ENCODE measurements around the gene S1PR2.
A peak's percentile ranks its signal among the peaks of the same experiment; 100 is the strongest.

DNA sequence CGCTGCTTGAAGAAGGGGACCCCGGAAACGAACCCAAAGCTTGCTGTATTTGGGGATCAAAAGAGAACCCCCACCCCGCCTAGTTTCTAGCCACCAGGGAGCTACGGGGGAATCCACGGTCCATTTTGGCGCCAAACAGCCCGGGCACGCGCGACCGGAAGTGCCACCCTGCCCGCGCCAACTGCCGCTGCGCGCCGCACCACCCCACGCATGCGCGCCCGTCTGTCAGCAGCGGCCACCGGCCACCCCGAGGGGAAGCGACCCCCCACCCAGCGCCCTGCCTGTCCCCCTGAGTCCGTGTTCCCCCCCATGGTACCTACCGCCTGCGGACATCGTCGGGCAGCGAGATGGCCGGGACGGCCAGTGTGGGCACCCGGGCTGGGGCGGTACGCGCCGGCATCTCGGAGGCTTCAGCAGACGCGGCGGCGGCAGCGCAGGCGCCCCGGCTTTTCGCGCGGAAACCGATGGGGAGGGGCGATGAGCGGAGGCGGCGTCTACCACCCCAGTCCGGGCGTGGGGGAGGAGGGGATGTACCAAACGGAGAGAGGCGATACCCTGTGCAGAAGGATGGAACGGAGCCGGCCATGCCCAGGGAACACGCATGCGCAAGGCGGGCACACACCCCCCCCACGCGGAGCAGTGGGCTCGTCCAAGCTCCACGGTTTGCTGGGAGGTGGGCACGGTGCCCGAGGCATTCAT, 36.5 kb downstream of the S1PR2 start, which contains the start of gene DNMT1:
- TF ChIP-seq POLR2A (IDR thresholded peaks at IDR 0.05; ENCODE audit: low read length) = peak; percentile 95
- TF ChIP-seq GATA1 (IDR thresholded peaks at IDR 0.05; ENCODE audit: low read depth, low read length) = no peak
